HCT116 (cell line): ENCODE measurements around the gene KBTBD8. TPM values are rescaled to one million over a fixed set of nuclear protein-coding genes. Genes with fewer than 3 reads are reported as not detected.
A peak's percentile ranks its signal among the peaks of the same experiment; 100 is the strongest.

ENCODE experiments used
- ATAC-seq: fragments of 200-7000 bp; cut with Tn5 transposase; 2 replicates; pipeline ENCODE4 v1.9.1; 2020; ENCODE audit warnings: mild to moderate bottlenecking, moderate library complexity
- Bru-seq: library from RNA; stranded (reverse); fragments of 400-500 nt; gene quantifications from one replicate; lab custom pipeline; 2021; lab: Mats Ljungman, UMichigan
- BruChase-seq, 2 experiments: library from RNA; stranded (reverse); fragments of 400-500 nt; gene quantifications; one replicate each; lab custom pipeline; 2021; lab: Mats Ljungman, UMichigan
- BruUV-seq: library from RNA; stranded (reverse); fragments of 400-500 nt; replicated peaks from 2 replicates; lab custom pipeline; 2021; lab: Mats Ljungman, UMichigan
- CTCF ChIA-PET: fragments of 300-600 bp; sonication (Branson Sonifier 250); formaldehyde crosslinking; loops from one replicate; lab custom pipeline; 2021; ENCODE audit warnings: antibody characterized with exemption; lab: Charles Lee
- POLR2A ChIA-PET: fragments of 300-600, 350-600 bp; sonication (Branson Sonifier 250); formaldehyde crosslinking; loops from one replicate; lab custom pipeline; 2021; ENCODE audit warnings: antibody characterized with exemption; lab: Charles Lee
- RAD21 ChIA-PET, 2 experiments: fragments of 300-600 bp; sonication (Branson Sonifier 250); formaldehyde crosslinking; loops; one replicate each; lab custom pipeline; 2023; ENCODE audit warnings: low total read pairs in 2 of 2; ENCODE audit not compliant: uncharacterized antibody in 2 of 2, unreplicated experiment in 2 of 2, low non-redundant PET in 1 of 2; lab: Charles Lee
- DNase-seq: peaks from one replicate; pipeline ENCODE4 v3.0.0-alpha.2; 2010; ENCODE audit warnings: low read depth, low spot score
- H2AFZ ChIP-seq: fragments of 200-600 bp; shearing (Covaris generic), sonication (generic); 2 replicates; pipeline ENCODE4 v1.6.1; 2017; ENCODE audit warnings: low read depth, mixed run types, mixed read lengths, antibody characterized with exemption, low read length; ENCODE audit not compliant: poor library complexity, severe bottlenecking
- H3K27ac ChIP-seq: 2 replicates; pipeline ENCODE4 v1.5.1; 2012; ENCODE audit warnings: low read depth, low read length
- H3K27me3 ChIP-seq: fragments of 200-600 bp; sonication (generic); 2 replicates; pipeline ENCODE4 v1.6.1; 2016; ENCODE audit warnings: mixed run types, low read length, mixed read lengths; ENCODE audit not compliant: insufficient read depth
- H3K36me3 ChIP-seq, 2 experiments: fragments of 200-500 bp in 1 of 2; fragments of 200-600 bp in 1 of 2; sonication (Bioruptor generic) in 1 of 2; sonication (generic) in 1 of 2; 2 replicates each; pipeline versions ENCODE4 v1.5.1 to v1.6.1; 2014 to 2016; ENCODE audit warnings: low read length in 2 of 2, inconsistent platforms in 1 of 2, mixed read lengths in 1 of 2, mixed run types in 1 of 2; ENCODE audit not compliant: insufficient read depth in 2 of 2, control insufficient read depth in 1 of 2
- H3K4me1 ChIP-seq, 2 experiments: fragments of 200-600 bp in 1 of 2; sonication (generic) in 1 of 2; 2 replicates each; pipeline versions ENCODE4 v1.5.1 to v1.6.1; 2012 to 2017; ENCODE audit warnings: low read length in 2 of 2, inconsistent platforms in 1 of 2, mild to moderate bottlenecking in 1 of 2, mixed read lengths in 1 of 2, mixed run types in 1 of 2, moderate library complexity in 1 of 2; ENCODE audit not compliant: insufficient read depth in 2 of 2, control insufficient read depth in 1 of 2
- H3K4me2 ChIP-seq: fragments of 200-600 bp; sonication (generic); 2 replicates; pipeline ENCODE4 v1.6.1; 2017; ENCODE audit warnings: mixed run types, low read length, mixed read lengths
- H3K4me3 ChIP-seq, 2 experiments: fragments of 200-600 bp in 1 of 2; sonication (generic) in 1 of 2; replicated peaks in 1 of 2; 2 replicates each; pipeline ENCODE4 v1.5.1; 2011 to 2016; ENCODE audit warnings: low read length in 2 of 2, control low read depth in 1 of 2, low read depth in 1 of 2, mild to moderate bottlenecking in 1 of 2, mixed read lengths in 1 of 2, mixed run types in 1 of 2
- H3K79me2 ChIP-seq: fragments of 200-600 bp; sonication (generic); 2 replicates; pipeline ENCODE4 v1.6.1; 2017; ENCODE audit warnings: mild to moderate bottlenecking, mixed run types, low read length, moderate library complexity, mixed read lengths; ENCODE audit not compliant: insufficient read depth
- H3K9ac ChIP-seq: fragments of 200-600 bp; sonication (generic); 2 replicates; pipeline ENCODE4 v1.6.1; 2016; ENCODE audit warnings: low read length, mixed read lengths
- H3K9me2 ChIP-seq: fragments of 200-600 bp; sonication (generic), shearing (Covaris generic); 2 replicates; pipeline ENCODE4 v1.6.1; 2017; ENCODE audit warnings: mixed run types, mild to moderate bottlenecking, moderate library complexity; ENCODE audit not compliant: insufficient read depth
- H3K9me3 ChIP-seq, 2 experiments: fragments of 200-500 bp in 1 of 2; fragments of 200-600 bp in 1 of 2; sonication (Bioruptor generic) in 1 of 2; sonication (generic) in 1 of 2; 2 replicates each; pipeline ENCODE4 v1.6.1; 2014 to 2017; ENCODE audit warnings: low read length in 2 of 2, mixed read lengths in 2 of 2, inconsistent platforms in 1 of 2, low read depth in 1 of 2, mild to moderate bottlenecking in 1 of 2, mixed run types in 1 of 2, moderate library complexity in 1 of 2; ENCODE audit not compliant: control insufficient read depth in 1 of 2, insufficient read depth in 1 of 2
- H4K20me1 ChIP-seq: fragments of 200-600 bp; sonication (generic), shearing (Covaris generic); 2 replicates; pipeline ENCODE4 v1.6.1; 2017; ENCODE audit warnings: mixed run types, mild to moderate bottlenecking, moderate library complexity; ENCODE audit not compliant: insufficient read depth
- EGR1 ChIP-seq: IDR thresholded peaks from 2 replicates; pipeline ENCODE4 v1.6.1; 2012; ENCODE audit warnings: low read depth
- ELF1 ChIP-seq: IDR thresholded peaks from 2 replicates; pipeline ENCODE4 v1.6.1; 2012; ENCODE audit warnings: low read depth, borderline replicate concordance
- EZH2phosphoT487 ChIP-seq: fragments of 200-600 bp; IDR thresholded peaks from 2 replicates; pipeline ENCODE4 v1.6.1; 2018; ENCODE audit warnings: antibody characterized with exemption, borderline replicate concordance
- FOSL1 ChIP-seq: IDR thresholded peaks from 2 replicates; pipeline ENCODE4 v1.6.1; 2012; ENCODE audit warnings: low read depth
- JUND ChIP-seq: IDR thresholded peaks from 2 replicates; pipeline ENCODE4 v1.6.1; 2012
- MAX ChIP-seq: IDR thresholded peaks from 2 replicates; pipeline ENCODE4 v1.6.1; 2012
- POLR2AphosphoS5 ChIP-seq: IDR thresholded peaks from 2 replicates; pipeline ENCODE4 v1.6.1; 2011; ENCODE audit warnings: mild to moderate bottlenecking, low read depth, low read length, moderate library complexity
- REST ChIP-seq: IDR thresholded peaks from 2 replicates; pipeline ENCODE4 v1.6.1; 2012; ENCODE audit warnings: low read depth
- SIN3A ChIP-seq: IDR thresholded peaks from 2 replicates; pipeline ENCODE4 v1.6.1; 2012; ENCODE audit warnings: low read depth
- SP1 ChIP-seq: IDR thresholded peaks from 2 replicates; pipeline ENCODE4 v1.6.1; 2012; ENCODE audit warnings: low read depth
- TCF7L2 ChIP-seq: IDR thresholded peaks from 2 replicates; pipeline ENCODE4 v1.7.0; 2011; ENCODE audit warnings: borderline replicate concordance, inconsistent platforms; ENCODE audit not compliant: insufficient read depth, insufficient read length; ENCODE audit errors: extremely low read depth
- YY1 ChIP-seq: IDR thresholded peaks from 2 replicates; pipeline ENCODE4 v1.6.1; 2011; ENCODE audit warnings: low read length, low read depth, moderate library complexity, mild to moderate bottlenecking; ENCODE audit not compliant: insufficient replicate concordance; ENCODE audit errors: extremely low read depth
- ZBTB33 ChIP-seq: IDR thresholded peaks from 2 replicates; pipeline ENCODE4 v1.6.1; 2011; ENCODE audit warnings: mild to moderate bottlenecking, low read length, moderate library complexity; ENCODE audit not compliant: insufficient replicate concordance; ENCODE audit errors: extremely low read depth
- ZFX ChIP-seq: fragments of 450-650 bp; IDR thresholded peaks from 2 replicates; pipeline ENCODE4 v1.6.1; 2017
- ZNF274 ChIP-seq: fragments of 200-500 bp; sonication (Bioruptor generic); IDR thresholded peaks from 2 replicates; pipeline ENCODE4 v1.6.1; 2014; ENCODE audit warnings: mild to moderate bottlenecking, low read depth, low read length, inconsistent platforms
- intact Hi-C: fragments of 100-400 bp; cut with micrococcal nuclease; formaldehyde crosslinking; loops from 2 replicates; pipeline ENCODE4 v1.10.0; 2022
- long read RNA-seq: library from polyadenylated mRNA; unstranded; transcript quantifications from one replicate; pipeline ENCODE4 v2.0.0, GENCODE V29; 2021; ENCODE audit not compliant: unreplicated experiment
- polyA plus RNA-seq: library from polyadenylated mRNA; unstranded; fragments of >200 nt; gene quantifications from 2 replicates; pipeline ENCODE4 v1.2.1, GENCODE V29; 2012; ENCODE audit warnings: missing spikeins
- total RNA-seq: library from RNA; stranded (reverse); gene quantifications from one replicate; pipeline ENCODE4 v1.2.1, GENCODE V29; 2021; ENCODE audit not compliant: unreplicated experiment

The KBTBD8 gene
- total RNA-seq (1.4 TPM), Bru-seq, nascent RNA (percentile 39 among the genes with signal in this experiment), BruChase-seq, experiment 1, labeled RNA remaining after a 6-hour chase (percentile 30 among the genes with signal in this experiment), BruChase-seq, experiment 2, labeled RNA remaining after a 2-hour chase (percentile 44 among the genes with signal in this experiment)
- polyA plus RNA-seq = 0.47 and 0.78 TPM in 2 replicates
- long read RNA-seq, full-length matches to known transcripts = 1 of 2 reads
- long read RNA-seq, partial matches to known transcripts = 0 of 2 reads
- long read RNA-seq, other reads (novel, unspliced or antisense) = 1 of 2 reads

GRCh38 chr3:66998113-66998903 lies at the start of gene KBTBD8:
Gene KBTBD8 (plus strand): TSS chr3:66998307. CDS start chr3:66998356, 49 bp downstream.
- ChIA-PET CTCF (interaction anchor here (0.6 to 1.5 kb wide), 5 partner anchors 9 to 176 kb away, joined by 3 to 5 read pairs (median 5); no protein-coding TSS in a partner anchor), POLR2A (interaction anchor here (0.9 to 1.4 kb wide), 4 partner anchors 9 to 27 kb away, joined by 4 to 7 read pairs (median 6); no protein-coding TSS in a partner anchor), RAD21 (interaction anchor here in 1 of 2 experiments (0.6 to 0.7 kb wide), 3 partner anchors 20 to 386 kb away, joined by 3 to 7 read pairs (median 4); no protein-coding TSS in a partner anchor)
- intact Hi-C loops = no loop called here
- no peaks in the 10 kb centered on the region for H3K9me2 ChIP-seq
- no peaks in the 10 kb centered on the region for H4K20me1 ChIP-seq
- H3K36me3 ChIP-seq = no peaks in the 10 kb centered on the region
- H3K4me3 ChIP-seq = peak within 1 kb of the TSS; percentile 64 to 72
- H3K27ac ChIP-seq = no peak within 1 kb of the TSS
- TF ChIP-seq SP1 = peak; percentile 91
- no peak for TF ChIP-seq EZH2phosphoT487
- 0 out of 2 replicates have a peak, but pooled peaks have one; percentile 16 for TF ChIP-seq SIN3A
- peak; percentile 47 for TF ChIP-seq POLR2AphosphoS5
- no peak for TF ChIP-seq FOSL1
- TF ChIP-seq REST = no peak
- peak; percentile 59 for TF ChIP-seq YY1
- no peak for TF ChIP-seq ZBTB33
- TF ChIP-seq JUND = no peak
- TF ChIP-seq TCF7L2 = peak; percentile 90
- no peak for TF ChIP-seq ZFX
- no peak for TF ChIP-seq EGR1
- peak; percentile 29 for TF ChIP-seq ELF1
- TF ChIP-seq MAX = peak; percentile 86
- no peak for TF ChIP-seq ZNF274
- peak within 1 kb of the TSS; percentile 54 for H3K9ac ChIP-seq
- DNase-seq = peak; percentile 96
- peak within 1 kb of the TSS; percentile 95 for H3K4me2 ChIP-seq
- H3K79me2 ChIP-seq = no peaks in the 10 kb centered on the region
- peak; percentile 98 for ATAC-seq
- H2AFZ ChIP-seq = peak within 1 kb of the TSS; percentile 80
- 0 out of 2 replicates have a peak, but pooled peaks cover 6% of the 10 kb centered on the region for H3K27me3 ChIP-seq
- H3K9me3 ChIP-seq = no peaks in the 10 kb centered on the region
- BruUV-seq = no TSS peak
- H3K4me1 ChIP-seq = peaks cover 4 to 15% of the 10 kb centered on the region in 2 experiments; a peak in 3 of 4 replicates
